Measurements from ENCODE around the gene FDX2.
A peak's percentile ranks its signal among the peaks of the same experiment; 100 is the strongest.

The FDX2 gene

DNA sequence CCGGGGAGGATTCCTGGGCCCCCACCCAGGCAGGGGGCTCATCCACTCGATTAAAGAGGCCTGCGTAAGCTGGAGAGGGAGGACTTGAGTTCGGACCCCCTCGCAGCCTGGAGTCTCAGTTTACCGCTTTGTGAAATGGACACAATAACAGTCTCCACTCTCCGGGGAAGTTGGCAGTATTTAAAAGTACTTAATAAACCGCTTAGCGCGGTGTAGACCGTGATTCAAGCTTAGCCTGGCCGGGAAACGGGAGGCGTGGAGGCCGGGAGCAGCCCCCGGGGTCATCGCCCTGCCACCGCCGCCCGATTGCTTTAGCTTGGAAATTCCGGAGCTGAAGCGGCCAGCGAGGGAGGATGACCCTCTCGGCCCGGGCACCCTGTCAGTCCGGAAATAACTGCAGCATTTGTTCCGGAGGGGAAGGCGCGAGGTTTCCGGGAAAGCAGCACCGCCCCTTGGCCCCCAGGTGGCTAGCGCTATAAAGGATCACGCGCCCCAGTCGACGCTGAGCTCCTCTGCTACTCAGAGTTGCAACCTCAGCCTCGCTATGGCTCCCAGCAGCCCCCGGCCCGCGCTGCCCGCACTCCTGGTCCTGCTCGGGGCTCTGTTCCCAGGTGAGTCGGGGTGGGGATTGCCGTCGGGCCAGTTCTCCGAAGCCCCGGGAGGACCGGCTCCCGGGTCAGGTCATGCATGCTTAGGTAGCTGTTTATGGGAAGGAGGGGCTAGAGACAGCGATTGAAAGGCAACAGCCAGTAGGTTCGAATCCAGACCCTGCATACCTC, 45.0 kb downstream of the FDX2 start, which contains the start of gene ICAM1:
Gene ICAM1 (plus strand): TSS at position 505 of the 779 bp plus-strand sequence. CDS start 40 bp downstream, at position 545.
- Mint-ChIP-seq H3K9me3 (no peaks in the 10 kb centered on the region), H3K27me3 (no peaks in the 10 kb centered on the region), H3K27ac (peak within 1 kb of the TSS; percentile 99), H3K36me3 (peaks cover 25 to 37% of the 10 kb centered on the region in 2 donors), H3K4me1 (peaks cover 26 to 47% of the 10 kb centered on the region in 2 donors), H3K4me3 (peak within 1 kb of the TSS; percentile 94 to 97)
- ATAC-seq (replicated peaks) (peak; percentile 65 to 67), DNase-seq (peak; percentile 86)

DNA sequence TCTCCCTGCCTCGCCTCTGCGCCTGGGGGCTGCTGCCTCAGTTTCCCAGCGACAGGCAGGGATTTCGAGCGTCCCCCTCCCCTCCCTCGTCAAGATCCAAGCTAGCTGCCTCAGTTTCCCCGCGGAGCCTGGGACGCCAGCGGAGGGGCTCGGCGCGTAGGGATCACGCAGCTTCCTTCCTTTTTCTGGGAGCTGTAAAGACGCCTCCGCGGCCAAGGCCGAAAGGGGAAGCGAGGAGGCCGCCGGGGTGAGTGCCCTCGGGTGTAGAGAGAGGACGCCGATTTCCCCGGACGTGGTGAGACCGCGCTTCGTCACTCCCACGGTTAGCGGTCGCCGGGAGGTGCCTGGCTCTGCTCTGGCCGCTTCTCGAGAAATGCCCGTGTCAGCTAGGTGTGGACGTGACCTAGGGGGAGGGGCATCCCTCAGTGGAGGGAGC, 45.6 kb downstream of the FDX2 start:
- Mint-ChIP-seq H3K4me3 (peak overlapping the region; percentile 94 to 97), H3K27me3 (no peaks in the 10 kb centered on the region), H3K27ac (peak overlapping the region; percentile 99), H3K36me3 (peaks cover 23 to 35% of the 10 kb centered on the region in 2 donors), H3K4me1 (peaks cover 26 to 46% of the 10 kb centered on the region in 2 donors), H3K9me3 (no peaks in the 10 kb centered on the region)
- DNase-seq = peak; percentile 96
- peak; percentile 78 to 83 for ATAC-seq (replicated peaks)

DNA sequence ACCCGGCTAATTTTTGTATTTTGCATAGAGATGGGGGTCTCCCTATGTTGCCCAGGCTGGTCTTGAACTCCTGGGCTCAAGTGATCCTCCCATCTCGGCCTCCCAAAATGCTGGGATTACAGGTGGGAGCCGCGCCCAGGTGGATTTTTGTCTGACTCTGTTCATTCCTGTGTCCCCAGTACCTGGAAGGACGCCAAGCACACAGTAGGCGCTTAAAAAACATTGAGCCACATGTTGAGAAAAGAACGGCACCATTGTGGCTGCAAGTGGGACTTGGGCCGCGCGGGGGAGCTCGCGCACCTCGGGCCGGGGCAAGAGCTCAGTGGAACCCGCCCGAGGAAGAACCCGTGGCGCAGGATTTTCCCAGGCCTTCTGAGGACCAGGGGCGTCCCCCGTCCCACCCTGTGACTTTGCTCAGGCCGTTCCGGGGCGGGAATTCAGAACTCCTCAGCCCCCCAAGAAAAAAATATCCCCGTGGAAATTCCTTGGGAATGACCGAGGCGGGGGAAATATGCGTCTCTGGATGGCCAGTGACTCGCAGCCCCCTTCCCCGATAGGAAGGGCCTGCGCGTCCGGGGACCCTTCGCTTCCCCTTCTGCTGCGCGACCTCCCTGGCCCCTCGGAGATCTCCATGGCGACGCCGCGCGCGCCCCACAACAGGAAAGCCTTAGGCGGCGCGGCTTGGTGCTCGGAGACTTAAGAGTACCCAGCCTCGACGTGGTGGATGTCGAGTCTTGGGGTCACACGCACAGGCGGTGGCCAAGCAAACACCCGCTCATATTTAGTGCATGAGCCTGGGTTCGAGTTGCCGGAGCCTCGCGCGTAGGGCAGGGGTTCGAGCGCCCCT, 46.3 kb downstream of the FDX2 start:
- H3K4me3 Mint-ChIP-seq = peak overlapping the region; percentile 94 to 97
- peaks cover 22 to 39% of the 10 kb centered on the region in 2 donors for H3K4me1 Mint-ChIP-seq
- H3K9me3 Mint-ChIP-seq = no peaks in the 10 kb centered on the region
- ATAC-seq (replicated peaks) (peak; percentile 67 to 71), DNase-seq (peak; percentile 86)
- H3K27ac Mint-ChIP-seq = peak overlapping the region; percentile 99
- peaks cover 17 to 28% of the 10 kb centered on the region in 2 donors for H3K36me3 Mint-ChIP-seq
- no peaks in the 10 kb centered on the region for H3K27me3 Mint-ChIP-seq

DNA sequence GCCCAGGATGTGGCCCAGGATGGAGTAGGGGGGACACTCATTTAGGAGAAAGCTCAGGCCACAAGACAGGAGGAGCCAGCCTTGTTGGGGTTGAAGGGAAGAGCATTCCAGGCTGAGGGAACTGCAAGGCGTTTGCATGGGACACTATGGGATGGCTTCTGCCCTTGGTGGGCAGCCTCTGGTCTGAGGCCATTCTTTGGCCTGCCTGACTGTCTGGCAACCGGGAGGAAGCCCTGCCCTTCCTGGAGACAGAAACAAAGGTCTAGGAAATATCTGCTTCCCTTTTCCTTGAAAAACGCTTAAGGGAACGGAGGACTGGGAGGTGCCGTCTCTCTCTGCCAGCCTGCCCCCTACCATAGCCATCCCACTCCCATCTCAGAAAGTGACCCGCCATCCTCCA, 47.7 kb downstream of the FDX2 start:
- Mint-ChIP-seq H3K4me1 (peaks cover 19 to 28% of the 10 kb centered on the region in 2 donors), H3K27ac (no peak overlapping the region), H3K9me3 (no peaks in the 10 kb centered on the region), H3K4me3 (no peak overlapping the region), H3K27me3 (no peaks in the 10 kb centered on the region), H3K36me3 (peaks cover 13 to 20% of the 10 kb centered on the region in 2 donors)
- ATAC-seq (replicated peaks) (no peak), DNase-seq (no peak)

DNA sequence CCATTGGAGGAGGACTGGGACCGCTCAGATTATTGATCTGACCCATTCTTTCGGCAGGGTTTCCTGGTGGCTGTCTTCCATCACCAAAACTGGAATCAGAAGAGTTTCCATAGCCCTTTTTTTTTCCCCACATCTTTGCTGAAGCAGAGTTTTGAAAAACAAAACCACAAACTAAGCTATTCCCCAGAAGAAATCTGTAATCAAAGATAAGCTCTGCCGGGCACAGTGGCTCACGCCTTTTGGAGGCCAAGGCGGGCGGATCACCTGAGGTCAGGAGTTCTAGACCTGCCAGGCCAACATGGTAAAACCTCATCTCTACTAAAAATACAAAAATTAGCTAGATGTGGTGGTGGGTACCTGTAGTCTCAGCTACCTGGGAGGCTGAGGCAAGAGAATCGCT, 49.1 kb downstream of the FDX2 start:
- peaks cover 13 to 19% of the 10 kb centered on the region in 2 donors for H3K4me1 Mint-ChIP-seq
- ATAC-seq (replicated peaks) (no peak), DNase-seq (no peak)
- H3K27me3 Mint-ChIP-seq = no peaks in the 10 kb centered on the region
- peaks cover 5 to 8% of the 10 kb centered on the region in 2 donors for H3K36me3 Mint-ChIP-seq
- no peak overlapping the region for H3K27ac Mint-ChIP-seq
- no peak overlapping the region for H3K4me3 Mint-ChIP-seq
- no peaks in the 10 kb centered on the region for H3K9me3 Mint-ChIP-seq

DNA sequence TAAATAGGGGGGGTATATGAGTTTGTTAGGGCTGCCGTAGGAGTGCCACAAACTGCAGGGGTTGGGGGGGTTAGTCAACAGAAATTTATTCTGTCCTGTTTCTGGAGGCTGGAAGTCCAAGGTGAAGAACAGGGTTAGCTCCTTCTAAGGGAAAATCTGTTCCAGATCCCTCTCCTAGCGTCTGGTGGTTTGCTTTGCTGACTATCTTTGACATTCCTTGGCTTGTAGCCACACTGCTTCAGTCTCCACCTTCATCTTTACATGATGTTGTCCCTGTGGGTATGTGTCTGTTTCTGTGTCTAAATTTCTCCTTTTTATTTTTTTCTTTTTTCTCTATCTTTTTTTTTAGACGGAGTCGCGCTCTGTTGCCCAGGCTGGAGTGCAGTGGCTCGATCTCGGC, 53.0 kb downstream of the FDX2 start:
- ATAC-seq (replicated peaks) = no peak
- H3K4me3 Mint-ChIP-seq = no peak overlapping the region
- no peaks in the 10 kb centered on the region for H3K27me3 Mint-ChIP-seq
- no peak overlapping the region for H3K27ac Mint-ChIP-seq
- peaks cover 14 to 18% of the 10 kb centered on the region in 2 donors for H3K36me3 Mint-ChIP-seq
- DNase-seq = no peak
- H3K4me1 Mint-ChIP-seq = peaks cover 9 to 26% of the 10 kb centered on the region in 2 donors
- H3K9me3 Mint-ChIP-seq = no peaks in the 10 kb centered on the region

DNA sequence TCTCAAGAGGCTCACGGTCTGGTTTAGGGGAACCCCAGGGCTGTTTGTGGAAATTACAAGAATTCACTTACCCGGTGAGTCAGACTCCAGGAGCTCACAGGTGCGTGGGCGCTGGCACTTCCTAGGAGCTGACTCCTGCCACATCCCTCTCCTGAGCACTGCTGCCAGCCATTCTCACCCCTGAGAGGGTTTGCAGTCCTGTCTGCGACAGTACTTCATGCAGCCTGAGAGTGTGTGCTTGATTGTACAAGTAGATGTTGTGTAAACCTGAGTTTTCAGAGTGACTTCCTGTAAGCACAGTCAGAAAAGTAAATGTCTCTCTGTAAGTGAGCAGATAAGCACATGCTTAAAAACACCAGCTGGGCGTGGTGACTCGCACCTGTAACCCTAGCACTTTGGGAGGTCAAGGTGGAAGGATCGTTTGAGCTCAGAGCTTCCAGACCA, 55.7 kb downstream of the FDX2 start:
- Mint-ChIP-seq H3K4me1 (peaks cover 18 to 38% of the 10 kb centered on the region in 2 donors), H3K36me3 (peaks cover 32 to 36% of the 10 kb centered on the region in 2 donors), H3K9me3 (no peaks in the 10 kb centered on the region), H3K4me3 (peak overlapping the region in 1 of 2 donors; percentile 16), H3K27me3 (no peaks in the 10 kb centered on the region), H3K27ac (peak overlapping the region; percentile 42)
- DNase-seq (no peak), ATAC-seq (replicated peaks) (peak; percentile 42 to 51)

Data from stimulated activated naive B cell treated with anti-CD40 and anti-IgM and Interleukin-4, amounts not matched to agents 10 μg/mL and 1 μg/mL and 100 μg/mL, for 72 hours (primary cell).